AG09309 (cell line): ENCODE measurements around the gene SIGLEC14.

Source experiments
- DNase-seq: peaks from one replicate; pipeline ENCODE4 v3.0.0-alpha.2; 2010; ENCODE audit warnings: low read depth
- H3K4me3 ChIP-seq: 2 replicates; pipeline ENCODE4 v1.5.1; 2011; ENCODE audit warnings: mild to moderate bottlenecking, low read depth, low read length, moderate library complexity; ENCODE audit not compliant: control insufficient read depth
- CTCF ChIP-seq: IDR thresholded peaks from 2 replicates; pipeline ENCODE4 v1.5.1; 2011; ENCODE audit warnings: mild to moderate bottlenecking, low read depth, low read length, inconsistent platforms; ENCODE audit not compliant: insufficient read depth, control insufficient read depth; ENCODE audit errors: missing control alignments

Gene SIGLEC14

GRCh38 chr19:51654783-51655182 lies 8.2 kb upstream of the SIGLEC14 start:
- no peak for TF ChIP-seq CTCF
- no peak overlapping the region for H3K4me3 ChIP-seq
- no peak for DNase-seq

- no peak for TF ChIP-seq CTCF
- no peak overlapping the region for H3K4me3 ChIP-seq
Observed at GRCh38 chr19:51653162-51653561, 6.5 kb upstream of the SIGLEC14 start.

GRCh38 chr19:51652266-51652665 lies 5.6 kb upstream of the SIGLEC14 start:
- no peak overlapping the region for H3K4me3 ChIP-seq
- no peak for TF ChIP-seq CTCF
- no peak for DNase-seq

More at GRCh38 chr19:51653162-51653561, 6.5 kb upstream of the SIGLEC14 start:
- DNase-seq, result no peak

GRCh38 chr19:51651216-51651846 lies 4.7 kb upstream of the SIGLEC14 start:
- DNase-seq, result no peak
- H3K4me3 ChIP-seq, result no peak overlapping the region
- no peak for TF ChIP-seq CTCF

GRCh38 chr19:51647318-51647717 lies 693 bp upstream of the SIGLEC14 start:
- TF ChIP-seq CTCF, result no peak
- no peak overlapping the region for H3K4me3 ChIP-seq
- DNase-seq, result no peak

GRCh38 chr19:51644636-51645271 lies 1.9 kb downstream of the SIGLEC14 start:
- TF ChIP-seq CTCF, result no peak
- DNase-seq, result no peak
- no peak overlapping the region for H3K4me3 ChIP-seq
